ENCODE results near the gene PIK3R5. TPM values are rescaled to one million over a fixed set of nuclear protein-coding genes. Genes with fewer than 3 reads are reported as not detected.

PIK3R5 gene
- total and polyA plus RNA-seq, 3 donors from 2014 or later = 6.1 to 14.0 (median 7.4) TPM

- 86 to 92% methylated on average over 6 of the region's 6 CpGs for WGBS, 2 donors
- Histone ChIP-seq H3K4me3 (no peak overlapping the region), H3K36me3 (ENCODE audit: low read depth, missing control alignments) (no peaks in the 10 kb centered on the region), H3K9me3 (no peaks in the 10 kb centered on the region), H3K27me3 (no peaks in the 10 kb centered on the region), H3K4me1 (no peaks in the 10 kb centered on the region), H3K27ac (no peak overlapping the region)
- intact Hi-C loops (cut with DNase I; ENCODE audit: low total_unique reads) = no loop called here
- no peak for TF ChIP-seq CTCF (IDR thresholded peaks at IDR 0.05)
- TF ChIP-seq POLR2A (IDR thresholded peaks at IDR 0.05) = no peak
- no peak for DNase-seq
These were observed 129.7 kb downstream of the PIK3R5 start for GRCh38 chr17:8835631-8836364.

GRCh38 chr17:8835106-8835505 lies 130.4 kb downstream of the PIK3R5 start:
- Histone ChIP-seq H3K27me3 (no peaks in the 10 kb centered on the region), H3K27ac (no peak overlapping the region), H3K4me1 (no peaks in the 10 kb centered on the region), H3K36me3 (ENCODE audit: low read depth, missing control alignments) (no peaks in the 10 kb centered on the region), H3K9me3 (no peaks in the 10 kb centered on the region), H3K4me3 (no peak overlapping the region)
- 89 to 94% methylated on average over 14 of the region's 14 CpGs for WGBS, 2 donors
- TF ChIP-seq CTCF (IDR thresholded peaks at IDR 0.05) (no peak), POLR2A (IDR thresholded peaks at IDR 0.05) (no peak)
- intact Hi-C loops (cut with DNase I; ENCODE audit: low total_unique reads) = no loop called here
- DNase-seq = no peak

- Histone ChIP-seq H3K4me3 (peak overlapping the region in 1 of 2 donors; percentile 31), H3K4me1 (no peaks in the 10 kb centered on the region), H3K27ac (no peak overlapping the region), H3K27me3 (no peaks in the 10 kb centered on the region), H3K9me3 (no peaks in the 10 kb centered on the region), H3K36me3 (ENCODE audit: low read depth, missing control alignments) (no peaks in the 10 kb centered on the region)
- TF ChIP-seq POLR2A (IDR thresholded peaks at IDR 0.05) (no peak), CTCF (IDR thresholded peaks at IDR 0.05) (peak in 2 of 3 experiments; percentile 14 to 41)
- DNase-seq = peak; percentile 66
- intact Hi-C loops (cut with DNase I; ENCODE audit: low total_unique reads) = no loop called here
- 39 to 41% methylated on average over 5 to 31 of the region's 33 CpGs for WGBS, 2 donors
These were observed 132.7 kb downstream of the PIK3R5 start for GRCh38 chr17:8832711-8833352.

GRCh38 chr17:8831234-8831849 lies 134.2 kb downstream of the PIK3R5 start:
- DNase-seq = no peak
- 87 to 88% methylated on average over 7 of the region's 7 CpGs for WGBS, 2 donors
- TF ChIP-seq CTCF (IDR thresholded peaks at IDR 0.05) (no peak), POLR2A (IDR thresholded peaks at IDR 0.05) (no peak)
- H3K4me1 ChIP-seq = no peaks in the 10 kb centered on the region
- H3K27ac ChIP-seq = no peak overlapping the region
- no peaks in the 10 kb centered on the region for H3K27me3 ChIP-seq
- H3K9me3 ChIP-seq = no peaks in the 10 kb centered on the region
- no peak overlapping the region for H3K4me3 ChIP-seq
- H3K36me3 ChIP-seq (ENCODE audit: low read depth, missing control alignments) = no peaks in the 10 kb centered on the region
- intact Hi-C loops (cut with DNase I; ENCODE audit: low total_unique reads) = no loop called here
